Stimulated activated naive CD8-positive, alpha-beta T cell treated with anti-CD3 and anti-CD28 coated beads, Interleukin-15, amount 100 ng/mL, for 72 hours (primary cell): ENCODE results near the gene CMIP.
A peak's percentile ranks its signal among the peaks of the same experiment; 100 is the strongest.

Experiments used
- ATAC-seq: fragments of 150-1000 bp; cut with Tn5 transposase; 2 replicates; pipeline ENCODE4 v1.10.0; 2021; ENCODE audit warnings: mild to moderate bottlenecking, moderate library complexity
- DNase-seq, 2 donors: peaks; one replicate each; pipeline ENCODE4 v3.0.0; 2021 to 2022
- H3K27ac Mint-ChIP-seq, 2 donors: one replicate each; pipeline ENCODE4 v1.8.0; 2022; ENCODE audit warnings: mild to moderate bottlenecking in 2 of 2, mixed read lengths in 2 of 2, moderate library complexity in 2 of 2
- H3K27me3 Mint-ChIP-seq: one replicate; pipeline ENCODE4 v1.8.0; 2022; ENCODE audit warnings: mixed read lengths
- H3K4me1 Mint-ChIP-seq: one replicate; pipeline ENCODE4 v1.8.0; 2022; ENCODE audit warnings: mild to moderate bottlenecking, mixed read lengths
- H3K4me3 Mint-ChIP-seq, 2 donors: one replicate each; pipeline ENCODE4 v1.8.0; 2022; ENCODE audit warnings: mild to moderate bottlenecking in 2 of 2, mixed read lengths in 2 of 2, moderate library complexity in 1 of 2
- H3K9me3 Mint-ChIP-seq, 2 donors: one replicate each; pipeline ENCODE4 v1.8.0; 2022; ENCODE audit warnings: mixed read lengths in 2 of 2

Gene CMIP

DNA sequence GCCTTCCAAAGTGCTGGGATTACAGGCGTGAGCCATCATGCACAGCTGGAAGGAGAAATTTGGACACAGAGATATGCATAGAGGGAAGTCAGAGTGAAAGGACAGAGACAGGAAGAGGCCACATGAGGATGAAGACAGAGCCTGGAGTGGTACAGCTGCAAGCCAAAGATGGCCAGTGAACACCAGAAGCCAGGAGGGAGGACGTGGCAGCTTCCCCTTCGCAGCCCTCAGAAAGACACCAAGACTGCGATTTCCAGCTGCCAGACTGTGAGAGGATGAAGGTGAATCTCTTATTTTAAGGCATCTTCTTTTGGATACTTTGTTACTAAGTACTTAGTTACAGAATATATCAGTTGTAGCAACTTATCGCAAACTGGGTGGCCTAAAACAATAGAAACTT is 274.0 kb downstream of the CMIP start:
- no peak for ATAC-seq

DNA sequence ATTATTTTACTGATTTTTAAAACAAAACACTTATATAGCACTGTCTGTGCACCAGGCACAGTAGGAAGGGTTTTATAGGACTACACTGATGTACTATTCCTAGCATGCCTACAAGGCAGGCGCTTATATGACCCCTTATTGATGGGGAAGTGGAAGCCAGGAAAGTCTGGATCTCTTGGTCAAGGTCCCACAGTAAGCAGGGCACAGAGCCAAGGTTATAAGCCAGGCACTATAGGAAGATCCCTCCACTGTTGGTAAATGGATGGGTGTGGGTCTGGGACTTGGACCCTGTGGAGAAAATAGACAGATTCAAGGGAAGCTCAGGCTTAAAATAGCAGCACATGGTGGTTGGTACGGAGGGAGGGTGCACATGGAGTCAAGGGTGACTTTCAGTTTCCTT is 275.4 kb downstream of the CMIP start:
- no peaks in the 10 kb centered on the region for H3K27me3 Mint-ChIP-seq
- H3K4me1 Mint-ChIP-seq = peaks cover 52% of the 10 kb centered on the region
- peaks cover 6 to 13% of the 10 kb centered on the region in 2 donors for H3K9me3 Mint-ChIP-seq
- no peak overlapping the region for H3K27ac Mint-ChIP-seq
- no peak overlapping the region for H3K4me3 Mint-ChIP-seq
- ATAC-seq = no peak
- DNase-seq = no peak

More for the DNA sequence above, 274.0 kb downstream of the CMIP start:
- Mint-ChIP-seq H3K27ac (peak overlapping the region; percentile 65 to 89), H3K9me3 (peaks cover 6 to 13% of the 10 kb centered on the region in 2 donors), H3K27me3 (no peaks in the 10 kb centered on the region), H3K4me1 (peaks cover 63% of the 10 kb centered on the region), H3K4me3 (peak overlapping the region; percentile 61 to 65)
- no peak for DNase-seq

DNA sequence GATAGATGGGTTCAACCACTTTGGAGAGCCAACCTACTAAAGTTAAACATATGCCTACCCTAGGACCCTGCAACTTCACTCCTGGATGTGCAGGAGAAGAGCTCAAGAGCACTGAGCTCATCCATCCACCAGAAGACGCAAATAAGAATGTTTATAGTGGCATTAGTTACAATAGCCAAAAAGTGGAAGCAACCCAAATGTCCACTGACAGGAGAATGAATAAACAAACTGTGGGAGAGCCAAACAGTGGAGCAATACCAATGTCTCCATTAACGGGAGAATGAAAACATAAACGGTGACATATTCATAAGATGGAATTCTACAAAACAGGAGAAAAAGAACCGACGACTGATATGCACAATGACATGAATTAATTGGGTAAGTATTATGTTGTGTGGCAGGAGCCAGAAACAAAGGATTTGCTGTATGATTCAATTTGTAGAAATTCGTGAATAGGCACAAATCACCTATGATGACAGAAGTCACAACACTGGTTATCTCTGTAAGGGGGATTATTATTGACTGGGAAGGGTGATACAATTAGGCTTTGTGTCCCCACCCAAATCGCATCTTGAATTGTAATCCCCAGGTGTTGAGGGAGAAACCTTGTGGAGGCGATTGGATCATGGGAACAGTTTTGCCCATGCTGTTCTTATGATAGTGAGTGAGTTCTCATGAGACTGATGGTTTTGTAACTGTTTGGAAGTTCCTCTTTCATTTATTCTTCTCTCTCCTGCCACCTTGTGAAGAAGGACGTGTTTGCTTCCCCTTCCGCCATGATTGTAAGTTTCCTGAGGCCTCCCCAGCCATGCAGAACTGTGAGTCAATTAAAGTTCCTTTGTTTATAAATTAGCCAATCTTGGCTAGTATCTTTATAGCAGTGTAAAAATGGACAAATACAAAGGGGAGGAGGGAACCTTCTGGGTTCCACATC is 276.6 kb downstream of the CMIP start:
- H3K27me3 Mint-ChIP-seq = no peaks in the 10 kb centered on the region
- H3K4me1 Mint-ChIP-seq = peaks cover 40% of the 10 kb centered on the region
- H3K27ac Mint-ChIP-seq = no peak overlapping the region
- ATAC-seq = no peak
- no peak overlapping the region for H3K4me3 Mint-ChIP-seq
- DNase-seq = no peak
- H3K9me3 Mint-ChIP-seq = peaks cover 6 to 13% of the 10 kb centered on the region in 2 donors

DNA sequence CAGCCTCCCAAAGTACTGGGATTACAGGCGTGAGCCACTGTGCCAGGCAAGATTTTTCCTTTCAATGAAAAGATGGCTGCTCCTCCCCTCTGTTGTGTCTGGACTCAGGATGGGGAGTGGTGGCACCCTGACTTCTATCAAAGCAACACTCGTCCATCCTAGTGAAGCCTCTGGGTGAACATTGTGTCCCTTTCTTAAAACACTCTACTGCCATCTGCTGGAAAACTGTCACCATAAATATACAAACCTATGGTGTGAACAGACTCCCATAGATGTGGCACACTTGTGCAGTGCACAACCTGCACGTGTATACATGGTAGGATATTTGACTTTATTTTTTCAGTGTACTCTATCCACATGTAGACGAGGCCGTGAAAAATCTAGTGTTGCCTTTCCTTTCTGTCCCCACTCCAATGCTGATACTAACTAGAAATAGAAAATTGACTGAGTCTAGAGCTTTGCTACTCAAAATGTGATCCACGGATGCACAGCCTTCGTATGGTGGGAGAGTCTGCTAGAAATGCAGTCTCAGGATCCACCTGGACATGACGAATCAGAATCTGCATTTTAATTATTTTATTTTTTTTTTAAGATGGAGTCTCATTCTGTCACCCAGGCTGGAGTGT is 278.6 kb downstream of the CMIP start:
- Mint-ChIP-seq H3K4me3 (no peak overlapping the region), H3K4me1 (peaks cover 22% of the 10 kb centered on the region), H3K27ac (no peak overlapping the region), H3K9me3 (peaks cover 6 to 13% of the 10 kb centered on the region in 2 donors), H3K27me3 (no peaks in the 10 kb centered on the region)
- peak; percentile 86 for ATAC-seq
- DNase-seq = peak; percentile 49 to 55

GRCh38 chr16:81728435-81728834 is 283.8 kb downstream of the CMIP start:
- DNase-seq (no peak), ATAC-seq (no peak)
- H3K4me3 Mint-ChIP-seq = no peak overlapping the region
- no peaks in the 10 kb centered on the region for H3K27me3 Mint-ChIP-seq
- H3K4me1 Mint-ChIP-seq = peaks cover 20% of the 10 kb centered on the region
- peak overlapping the region in 1 of 2 donors; percentile 35 for H3K27ac Mint-ChIP-seq
- no peaks in the 10 kb centered on the region for H3K9me3 Mint-ChIP-seq

DNA sequence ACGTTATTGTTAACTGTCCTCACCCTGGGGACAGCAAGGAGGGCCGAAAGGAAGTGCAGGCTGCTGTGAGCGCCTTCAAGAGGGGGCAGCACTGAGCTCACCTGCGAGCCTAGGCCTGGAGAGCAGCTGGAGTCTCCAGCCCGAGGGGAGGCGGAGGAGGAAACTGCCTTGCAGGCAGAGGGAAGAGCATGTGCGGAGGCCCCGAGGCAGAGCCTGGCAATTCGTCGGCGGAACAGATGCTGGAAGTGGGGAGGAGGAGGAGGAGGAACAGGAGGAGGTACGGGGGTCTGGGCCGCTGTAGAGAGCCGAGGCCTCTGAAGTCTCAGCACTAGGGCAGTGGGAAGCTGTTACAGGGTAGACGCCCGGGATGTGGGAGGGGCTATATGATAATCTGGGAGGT is 284.8 kb downstream of the CMIP start:
- Mint-ChIP-seq H3K9me3 (no peaks in the 10 kb centered on the region), H3K4me3 (peak overlapping the region; percentile 46 to 65), H3K4me1 (peaks cover 20% of the 10 kb centered on the region), H3K27me3 (no peaks in the 10 kb centered on the region), H3K27ac (peak overlapping the region in 1 of 2 donors; percentile 19)
- no peak for DNase-seq
- no peak for ATAC-seq

GRCh38 chr16:81730090-81731051 is 285.8 kb downstream of the CMIP start:
- Mint-ChIP-seq H3K4me3 (peak overlapping the region; percentile 92 to 93), H3K27ac (peak overlapping the region in 1 of 2 donors; percentile 94), H3K4me1 (peaks cover 20% of the 10 kb centered on the region), H3K9me3 (no peaks in the 10 kb centered on the region), H3K27me3 (no peaks in the 10 kb centered on the region)
- DNase-seq (peak; percentile 65 to 67), ATAC-seq (peak; percentile 93)

DNA sequence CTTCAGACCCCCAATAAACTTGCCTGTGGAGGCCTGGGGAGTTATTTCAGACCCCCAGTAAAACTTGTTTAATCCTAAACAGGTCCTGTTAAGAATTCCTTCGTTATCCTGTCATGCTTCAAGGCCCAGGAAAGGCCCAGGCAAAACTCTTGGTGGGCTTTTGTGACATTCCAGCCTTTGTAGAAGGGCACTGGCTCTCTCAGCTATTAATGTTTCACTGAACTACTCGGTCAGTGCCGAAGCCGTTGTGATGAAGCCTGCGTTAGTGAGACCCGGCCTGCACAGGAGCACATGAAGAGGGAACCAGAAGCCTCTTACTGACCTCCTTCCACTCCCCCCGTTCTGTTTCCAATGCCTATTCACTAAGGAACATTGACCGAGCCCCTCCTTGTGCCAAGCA is 287.0 kb downstream of the CMIP start:
- Mint-ChIP-seq H3K27ac (no peak overlapping the region), H3K27me3 (no peaks in the 10 kb centered on the region)
- no peak for DNase-seq

GRCh38 chr16:81732699-81733098 is 288.1 kb downstream of the CMIP start:
- H3K27me3 Mint-ChIP-seq = no peaks in the 10 kb centered on the region
- no peak overlapping the region for H3K4me3 Mint-ChIP-seq
- no peak overlapping the region for H3K27ac Mint-ChIP-seq
- DNase-seq = no peak
- no peak for ATAC-seq
- peaks cover 21% of the 10 kb centered on the region for H3K4me1 Mint-ChIP-seq
- no peaks in the 10 kb centered on the region for H3K9me3 Mint-ChIP-seq

More for the DNA sequence above, 287.0 kb downstream of the CMIP start:
- ATAC-seq = no peak
- no peaks in the 10 kb centered on the region for H3K9me3 Mint-ChIP-seq
- peaks cover 20% of the 10 kb centered on the region for H3K4me1 Mint-ChIP-seq
- H3K4me3 Mint-ChIP-seq = no peak overlapping the region

- Mint-ChIP-seq H3K27ac (no peak overlapping the region), H3K9me3 (no peaks in the 10 kb centered on the region), H3K27me3 (no peaks in the 10 kb centered on the region), H3K4me1 (peaks cover 27% of the 10 kb centered on the region), H3K4me3 (no peak overlapping the region)
- DNase-seq (no peak), ATAC-seq (no peak)
These were observed 288.7 kb downstream of the CMIP start for GRCh38 chr16:81733295-81733694.

- peaks cover 21% of the 10 kb centered on the region for H3K4me1 Mint-ChIP-seq
- H3K27ac Mint-ChIP-seq = peak overlapping the region in 1 of 2 donors; percentile 23
- ATAC-seq = no peak
- H3K4me3 Mint-ChIP-seq = no peak overlapping the region
- DNase-seq = no peak
- H3K9me3 Mint-ChIP-seq = no peaks in the 10 kb centered on the region
- H3K27me3 Mint-ChIP-seq = no peaks in the 10 kb centered on the region
These were observed 290.2 kb downstream of the CMIP start for GRCh38 chr16:81734632-81735434.

GRCh38 chr16:81737885-81738536 is 293.4 kb downstream of the CMIP start:
- Mint-ChIP-seq H3K4me3 (peak overlapping the region; percentile 72 to 74), H3K27me3 (no peaks in the 10 kb centered on the region), H3K9me3 (no peaks in the 10 kb centered on the region), H3K27ac (peak overlapping the region in 1 of 2 donors; percentile 79), H3K4me1 (peaks cover 15% of the 10 kb centered on the region)
- peak; percentile 94 for ATAC-seq
- DNase-seq = peak; percentile 78 to 83

- ATAC-seq = no peak
- Mint-ChIP-seq H3K9me3 (no peaks in the 10 kb centered on the region), H3K27ac (no peak overlapping the region), H3K4me3 (no peak overlapping the region), H3K4me1 (peaks cover 15% of the 10 kb centered on the region), H3K27me3 (no peaks in the 10 kb centered on the region)
- no peak for DNase-seq
These were observed 294.3 kb downstream of the CMIP start for GRCh38 chr16:81738783-81739496.

- H3K27ac Mint-ChIP-seq = no peak overlapping the region
- DNase-seq = no peak
- ATAC-seq = no peak
- peaks cover 15% of the 10 kb centered on the region for H3K4me1 Mint-ChIP-seq
- H3K4me3 Mint-ChIP-seq = no peak overlapping the region
- H3K27me3 Mint-ChIP-seq = no peaks in the 10 kb centered on the region
- no peaks in the 10 kb centered on the region for H3K9me3 Mint-ChIP-seq
These were observed 294.9 kb downstream of the CMIP start for GRCh38 chr16:81739503-81739902.
